Placental pericyte (primary cell): ENCODE measurements around the gene SYT2. TPM values are rescaled to one million over a fixed set of nuclear protein-coding genes. Genes with fewer than 3 reads are reported as not detected.

Source experiments
- total RNA-seq: library from RNA; depleted of rRNA; stranded (reverse); fragments of >200 nt; gene quantifications from 2 replicates; pipeline ENCODE4 v1.2.3, GENCODE V29; 2012

Gene SYT2
- total RNA-seq: not detected in 2 replicates

DNA sequence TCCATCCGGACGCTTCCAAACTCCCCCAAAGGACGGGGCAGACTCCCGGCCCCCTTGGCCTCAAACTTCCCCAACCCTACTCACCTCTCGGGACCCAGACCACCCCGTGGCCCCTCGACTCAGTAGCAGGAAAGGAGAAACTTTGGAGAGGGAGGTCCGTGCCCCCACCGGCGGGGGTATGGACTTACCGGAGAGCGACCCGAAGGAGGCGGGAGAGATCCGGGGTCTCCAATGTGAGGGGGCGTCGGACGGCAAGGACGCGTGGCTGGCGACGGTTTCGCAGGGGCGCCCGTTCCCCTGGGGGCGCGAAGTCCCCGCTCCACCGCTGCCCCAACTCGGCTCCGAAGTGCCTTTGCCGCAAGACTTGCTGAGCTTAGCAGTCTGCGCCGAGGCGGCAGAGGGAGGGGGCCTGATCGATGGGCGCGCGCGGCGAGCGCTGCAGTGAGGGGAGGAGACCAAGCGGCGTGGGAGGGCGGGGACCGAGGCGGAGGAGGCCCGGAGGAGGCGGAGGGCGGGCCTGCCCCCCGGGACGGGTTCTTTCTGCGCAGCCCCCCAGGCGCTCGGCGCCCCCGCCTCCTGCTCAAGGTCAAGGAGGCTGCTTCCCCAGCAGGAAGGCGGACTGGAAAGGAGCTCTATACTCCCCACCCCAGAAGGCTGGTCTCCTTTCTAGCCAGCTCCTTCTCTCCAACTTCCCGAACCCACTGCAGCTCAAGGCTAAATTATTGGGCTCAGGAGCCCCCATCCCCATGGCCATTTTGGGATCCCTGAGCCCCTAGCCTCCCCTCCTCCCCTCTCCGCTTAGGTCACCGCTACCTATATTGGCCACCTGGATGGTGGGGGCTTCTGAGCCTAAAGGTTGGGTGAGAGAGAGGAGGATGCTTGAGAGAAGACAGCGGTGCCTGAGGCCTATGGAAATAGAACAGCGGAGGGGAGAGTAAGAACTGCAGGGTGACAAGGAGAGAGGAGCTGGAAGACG, at the start of gene SYT2:
Gene SYT2 (minus strand): TSS at position 385 of the 976 bp plus-strand sequence. CDS start 104,682 bp downstream, outside the sequence.

Other genes starting within 250 kb of the SYT2 start
- 91.0 and 101 TPM in 2 replicates for gene KDM5B, start 98.0 kb upstream of the SYT2 start, total RNA-seq
- gene PCAT6, start 100.5 kb upstream of the SYT2 start, total RNA-seq: 0.86 TPM in 1 of 2 replicates, not detected in the other
- gene RABIF, start 178.7 kb upstream of the SYT2 start, total RNA-seq: 4.2 and 9.0 TPM in 2 replicates
- 25.6 and 26.6 TPM in 2 replicates for gene KLHL12, start 216.8 kb upstream of the SYT2 start, total RNA-seq
- 139 and 140 TPM in 2 replicates for gene ADIPOR1, start 247.9 kb upstream of the SYT2 start, total RNA-seq